GM18520 (cell line): ENCODE results near the gene MPPED2.

ENCODE experiments used
- ATAC-seq: cut with Tn5 transposase; IDR thresholded peaks from one replicate; pipeline ENCODE4 v1.9.1; 2021; ENCODE audit not compliant: unreplicated experiment

Gene MPPED2

DNA sequence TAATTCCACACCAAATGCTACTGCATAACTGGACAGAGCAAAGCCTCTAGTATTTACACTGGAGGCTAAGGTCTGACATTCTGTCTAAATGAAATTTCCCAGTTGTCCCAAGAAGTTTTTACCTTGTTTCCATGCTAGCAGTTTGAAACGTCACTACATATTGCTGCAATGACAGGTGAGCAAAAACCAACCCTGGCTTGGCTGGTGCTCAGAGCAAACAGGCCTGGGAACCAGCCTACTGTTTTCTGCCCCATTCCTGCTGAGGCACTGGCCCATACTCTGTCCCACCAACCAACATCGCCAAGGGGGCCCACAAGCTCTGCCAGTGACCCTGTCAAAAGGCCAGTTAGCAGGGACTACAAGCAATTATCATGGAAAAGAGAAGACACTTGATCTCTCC, 131.1 kb downstream of the MPPED2 start:
- no peak for ATAC-seq

DNA sequence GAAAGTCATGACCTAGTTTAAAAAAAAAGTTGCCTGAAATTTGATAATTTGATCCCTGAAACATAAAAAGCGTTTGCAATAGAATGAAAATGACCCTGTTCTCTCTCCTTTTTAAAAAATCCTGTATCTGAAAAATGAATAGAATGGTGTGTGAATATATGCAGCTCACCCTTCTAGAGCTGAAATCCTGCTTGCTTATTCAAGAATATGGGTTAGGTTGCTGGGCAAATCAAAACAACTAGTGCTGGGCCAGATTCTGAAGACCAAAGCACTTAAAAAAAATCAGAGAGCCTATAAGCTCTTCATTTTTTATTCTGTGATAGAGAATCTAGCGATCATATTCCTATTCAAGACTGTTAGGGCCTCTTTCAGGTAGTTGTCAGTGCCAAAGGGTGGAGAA, 131.6 kb downstream of the MPPED2 start:
- ATAC-seq, result no peak

DNA sequence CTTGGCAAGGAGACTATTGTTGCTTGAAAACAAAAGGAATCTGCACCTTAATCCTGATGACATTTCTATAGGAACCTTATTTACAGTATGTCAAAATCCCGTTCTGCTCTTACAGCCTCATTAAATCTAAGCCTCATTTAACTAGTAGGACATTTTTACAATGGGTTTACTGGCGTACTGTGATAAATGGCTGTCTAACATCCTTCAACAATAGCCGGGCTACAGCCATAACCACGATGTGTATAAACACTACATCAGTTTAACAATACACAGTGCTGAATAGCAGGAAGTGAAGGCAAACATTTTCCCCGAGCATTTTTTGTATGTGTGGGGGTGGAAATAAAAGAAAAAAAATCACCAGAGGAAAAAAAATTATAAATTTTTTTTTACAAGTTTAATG, 132.0 kb downstream of the MPPED2 start:
- ATAC-seq, result no peak

DNA sequence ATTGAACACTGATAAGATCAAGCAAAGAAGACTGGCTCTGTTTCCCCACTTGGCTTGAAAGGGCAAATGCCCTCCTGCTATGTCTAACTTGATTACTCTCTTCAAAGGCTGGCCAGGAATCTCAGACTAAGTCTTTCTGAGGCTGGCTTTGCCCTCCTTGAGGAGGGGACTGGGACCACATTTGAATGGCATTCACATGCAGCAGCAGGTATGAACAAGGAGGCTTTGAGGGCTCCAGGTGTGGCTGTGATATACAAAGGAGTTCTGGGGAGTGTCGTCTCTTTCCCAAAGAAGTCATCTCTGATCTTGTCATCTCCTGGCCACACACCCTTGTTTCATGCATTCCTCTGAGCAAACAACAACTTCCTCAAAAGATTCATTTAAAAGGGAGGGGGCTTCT, 132.4 kb downstream of the MPPED2 start:
- ATAC-seq, result no peak

DNA sequence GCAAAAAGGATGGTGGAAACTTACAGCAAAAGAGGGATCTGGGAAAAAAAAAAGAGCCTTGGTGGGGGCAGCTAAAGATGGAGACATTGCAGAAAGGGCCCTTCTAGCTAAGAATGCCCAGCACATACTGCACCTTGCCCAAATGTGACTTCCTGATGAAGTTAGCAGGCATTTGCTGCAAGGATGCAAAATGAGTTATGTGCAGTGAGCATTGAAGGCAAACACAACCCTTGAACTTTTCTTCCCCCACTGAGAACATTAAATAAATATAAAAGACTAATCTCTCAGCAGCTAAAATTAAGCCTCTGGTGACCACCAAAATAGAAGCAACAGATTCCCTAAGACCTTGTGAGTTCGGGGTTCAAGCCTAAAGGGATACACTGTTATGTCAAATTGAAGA, 133.3 kb downstream of the MPPED2 start:
- no peak for ATAC-seq

DNA sequence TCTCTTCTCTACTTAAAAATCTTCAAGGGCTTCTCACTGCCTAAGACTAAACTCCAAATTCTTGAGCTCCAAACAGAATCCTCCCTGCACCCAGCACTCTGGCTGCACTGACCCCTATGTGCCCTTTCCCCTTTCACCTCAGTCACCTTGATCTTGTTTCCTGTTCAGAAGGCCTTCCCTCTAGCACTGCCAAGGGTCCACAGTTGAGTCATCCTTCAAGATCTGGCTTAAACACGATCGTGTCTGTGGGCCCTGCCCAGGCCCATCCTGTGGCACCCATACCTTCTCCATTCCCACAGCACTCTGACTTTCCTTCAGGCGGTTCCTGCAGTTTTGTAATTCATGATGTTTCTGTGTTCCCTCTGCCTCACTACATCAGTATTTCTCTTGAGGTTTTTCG, 134.0 kb downstream of the MPPED2 start:
- no peak for ATAC-seq

DNA sequence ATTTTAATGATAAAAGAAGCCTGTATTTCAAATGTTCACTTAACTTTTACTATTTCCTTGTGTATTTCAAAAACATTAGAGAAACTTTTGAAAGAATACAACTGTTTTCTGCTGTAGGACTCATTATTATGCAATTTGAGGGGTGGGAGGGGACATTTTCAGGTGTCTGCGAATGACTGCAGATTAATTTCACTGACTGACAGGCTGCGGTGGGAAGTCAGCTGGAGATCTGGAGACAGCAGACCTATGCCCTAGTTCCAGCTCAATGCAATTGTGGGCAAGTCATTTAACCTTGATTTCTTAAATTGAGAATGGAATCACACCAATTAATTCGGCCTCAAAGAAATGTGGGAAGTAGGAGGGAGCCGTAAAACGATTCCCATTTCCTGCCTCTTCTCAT, 134.5 kb downstream of the MPPED2 start:
- ATAC-seq, result no peak

DNA sequence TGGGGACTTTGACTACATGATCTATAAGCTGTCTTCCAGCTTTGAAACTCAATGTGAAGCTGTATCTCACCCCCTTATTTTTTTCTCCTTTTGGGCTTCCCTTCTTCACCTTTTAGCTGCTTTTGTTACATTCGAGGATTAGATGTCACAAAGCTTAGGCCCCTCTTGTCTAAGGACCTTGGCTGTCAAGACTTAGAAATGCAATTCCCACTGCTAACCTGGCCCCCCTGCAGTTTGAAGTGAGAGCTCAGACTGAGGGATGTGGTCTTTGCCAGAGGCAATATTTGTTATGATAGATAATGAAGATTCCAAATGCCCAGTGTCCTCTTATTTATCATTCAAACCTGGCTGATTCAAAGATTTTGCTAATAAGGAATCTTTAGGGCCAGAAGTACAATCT, 135.0 kb downstream of the MPPED2 start:
- ATAC-seq, result no peak

DNA sequence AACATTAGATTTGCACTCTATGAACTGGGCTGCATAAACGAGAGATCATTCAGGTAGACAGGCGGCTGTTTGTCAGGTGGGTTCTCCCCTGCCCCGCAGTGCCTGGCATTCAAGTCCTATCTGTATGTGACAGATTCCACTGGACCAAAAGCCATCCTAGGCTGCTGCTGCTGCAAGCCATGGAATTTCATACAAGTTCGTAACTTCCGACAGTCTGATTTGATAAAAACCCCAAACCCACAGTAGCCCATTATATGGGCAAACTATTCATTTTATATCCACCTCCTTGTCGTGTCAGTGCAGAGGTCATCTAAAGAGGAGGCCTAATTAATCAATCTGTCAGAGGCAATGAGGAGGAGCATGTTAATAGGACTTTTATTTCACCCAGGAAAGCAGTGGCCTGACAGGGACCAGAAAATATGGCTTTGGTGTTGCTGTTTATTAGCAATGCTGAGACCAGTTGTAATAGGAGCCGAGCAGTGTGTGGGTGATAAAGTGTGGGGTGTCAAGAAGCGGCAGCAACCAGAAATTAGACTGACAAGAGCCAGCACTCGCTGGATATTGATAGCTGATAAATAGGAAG, 139.0 kb downstream of the MPPED2 start:
- ATAC-seq, result no peak

DNA sequence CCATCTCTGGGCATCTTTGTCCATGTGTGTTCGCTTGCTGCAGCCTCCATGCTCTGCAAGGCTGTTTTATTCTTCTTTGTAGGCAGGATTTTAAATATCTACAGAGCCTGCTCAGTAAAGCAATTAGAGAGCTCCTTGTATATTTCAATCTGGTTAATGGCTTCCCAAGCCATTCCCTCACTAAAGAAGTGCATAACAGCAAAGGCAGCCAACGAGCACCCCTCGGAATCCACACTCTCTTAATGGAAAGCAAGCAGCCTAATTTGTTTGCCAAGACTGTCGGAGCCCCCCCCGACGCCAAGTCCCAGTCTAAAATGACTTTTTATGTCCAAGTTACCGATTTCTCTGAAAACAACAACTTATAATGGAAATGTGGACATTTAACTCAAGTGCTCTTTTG, 139.6 kb downstream of the MPPED2 start:
- no peak for ATAC-seq

DNA sequence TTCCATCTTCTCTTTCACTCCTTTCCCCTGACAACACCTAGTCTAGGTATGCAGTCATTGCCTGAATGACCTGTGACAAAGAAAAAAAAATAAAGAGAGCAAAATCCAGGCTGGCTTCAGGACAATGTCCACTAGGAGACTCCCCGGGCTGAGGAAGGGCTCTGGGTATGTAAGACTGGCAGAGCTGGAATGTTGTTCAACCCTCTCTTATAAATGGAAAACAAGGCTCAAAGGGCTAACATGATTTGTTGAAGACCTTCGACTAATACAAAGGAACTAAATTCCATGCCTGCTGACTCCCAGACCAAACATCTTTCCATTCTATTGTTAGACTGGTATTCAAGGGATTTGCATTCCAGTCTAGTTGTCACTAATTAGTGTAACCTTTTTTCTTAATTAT, 141.1 kb downstream of the MPPED2 start:
- ATAC-seq, result no peak

DNA sequence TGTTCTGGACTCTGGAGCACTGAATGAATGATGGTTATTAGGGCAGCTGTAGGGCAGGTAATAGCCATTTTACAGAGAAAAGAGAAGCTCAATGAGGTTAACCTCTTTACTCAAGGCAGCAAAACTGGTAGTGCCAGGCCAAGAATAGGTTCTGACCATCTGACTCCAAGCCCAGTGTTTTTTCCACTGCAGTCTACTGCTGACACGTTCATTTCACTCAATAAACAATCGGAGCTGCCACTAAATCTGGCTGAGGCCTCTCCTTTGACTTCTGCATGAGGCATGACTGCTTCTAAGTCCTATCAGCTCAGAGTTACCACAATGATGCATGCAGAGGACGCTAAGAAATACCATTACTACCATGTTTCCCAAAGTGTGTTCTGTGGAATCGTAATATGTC, 145.6 kb downstream of the MPPED2 start:
- no peak for ATAC-seq

DNA sequence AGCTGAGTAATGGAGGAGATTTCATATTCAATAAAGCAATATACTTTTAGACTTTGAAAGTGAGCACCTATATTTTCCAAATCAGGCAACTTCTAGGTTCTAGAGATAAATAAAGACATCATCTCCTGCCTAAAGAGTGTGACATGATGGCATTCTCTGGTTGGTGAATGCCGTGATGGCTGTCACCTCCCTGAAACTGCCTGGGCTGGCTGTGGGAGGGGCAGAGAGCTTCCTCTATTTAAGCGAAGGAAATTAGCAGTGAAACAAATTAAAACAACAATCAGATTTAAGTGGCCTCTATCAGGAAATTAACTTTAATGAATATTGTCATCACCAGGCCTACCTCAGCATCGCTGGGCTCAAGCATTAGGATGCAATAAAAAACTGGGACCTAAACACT, 149.4 kb downstream of the MPPED2 start:
- no peak for ATAC-seq

DNA sequence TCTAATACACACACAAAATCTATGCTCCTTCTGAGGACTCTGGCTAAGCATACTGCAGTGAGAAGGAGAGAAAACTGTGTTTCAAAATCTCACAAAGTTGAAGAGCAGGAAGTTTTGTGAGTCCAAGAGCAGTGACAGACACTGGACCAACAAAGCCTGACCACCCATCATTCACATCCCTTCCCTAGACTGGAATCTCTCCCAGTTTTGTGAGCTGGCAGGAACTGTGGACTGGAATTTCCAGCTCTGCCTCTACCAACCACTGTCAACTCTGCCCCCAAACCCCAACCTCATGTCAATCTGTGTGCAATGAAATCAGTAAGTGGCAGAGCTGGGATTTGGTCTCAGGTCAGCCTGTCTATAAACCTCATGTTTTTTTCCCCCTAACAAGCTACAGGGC, 150.7 kb downstream of the MPPED2 start:
- no peak for ATAC-seq

DNA sequence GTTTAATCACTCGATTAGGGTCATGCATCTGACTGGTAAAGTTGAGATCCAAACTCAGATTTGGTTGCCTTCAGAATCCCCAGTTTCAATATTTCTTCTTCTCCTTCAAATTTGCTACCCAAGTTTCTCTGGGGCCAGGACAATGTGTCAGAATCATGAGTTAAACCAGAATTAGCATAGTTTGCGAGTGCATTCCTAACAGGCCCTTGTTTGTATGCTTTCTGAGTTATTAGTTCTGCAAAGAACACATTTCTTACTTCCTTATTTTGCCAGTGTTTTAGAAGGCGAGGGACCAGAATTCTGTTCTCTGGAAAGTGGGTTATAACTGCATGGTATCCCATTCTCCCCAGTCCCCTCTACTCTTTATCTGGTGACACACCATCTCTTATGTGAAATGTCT, 151.3 kb downstream of the MPPED2 start:
- no peak for ATAC-seq

DNA sequence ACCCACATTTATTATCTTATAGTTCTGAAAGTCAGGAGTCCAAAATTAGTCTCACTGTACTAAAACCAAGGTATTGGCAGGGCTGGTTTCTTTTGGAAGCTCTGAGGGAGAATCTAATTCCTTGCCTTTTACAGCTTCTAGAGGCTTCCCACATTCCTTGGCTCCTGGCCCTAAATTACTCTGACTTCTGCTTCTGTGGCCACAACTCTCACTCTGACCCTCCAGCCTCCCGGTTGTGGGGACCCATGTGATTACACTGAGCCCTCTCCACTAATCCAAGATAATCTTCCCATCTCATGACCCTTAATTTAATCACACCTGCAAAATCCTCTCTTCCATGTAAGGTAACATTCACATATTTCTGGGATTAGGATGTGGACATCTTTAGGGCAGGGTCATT, 152.3 kb downstream of the MPPED2 start:
- ATAC-seq, result no peak

DNA sequence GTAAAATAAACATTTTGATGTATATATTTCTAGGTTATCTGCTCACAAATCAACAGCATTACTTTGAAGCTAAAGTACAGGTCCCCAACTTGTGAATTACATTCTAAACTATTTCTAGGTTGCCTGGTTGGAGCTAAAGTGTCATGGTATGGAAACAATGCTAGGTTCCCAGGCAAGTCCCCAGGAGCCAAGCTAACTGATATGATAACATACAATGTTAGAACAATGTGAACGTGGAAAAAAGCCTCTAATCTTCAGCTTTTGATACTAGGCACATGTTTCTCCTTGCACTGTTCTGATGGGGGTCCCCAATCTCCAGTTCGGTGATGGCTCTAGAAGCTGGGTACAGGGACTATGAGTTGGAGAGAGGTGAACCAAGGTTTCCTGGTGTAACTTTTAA, 153.4 kb downstream of the MPPED2 start:
- ATAC-seq, result no peak

DNA sequence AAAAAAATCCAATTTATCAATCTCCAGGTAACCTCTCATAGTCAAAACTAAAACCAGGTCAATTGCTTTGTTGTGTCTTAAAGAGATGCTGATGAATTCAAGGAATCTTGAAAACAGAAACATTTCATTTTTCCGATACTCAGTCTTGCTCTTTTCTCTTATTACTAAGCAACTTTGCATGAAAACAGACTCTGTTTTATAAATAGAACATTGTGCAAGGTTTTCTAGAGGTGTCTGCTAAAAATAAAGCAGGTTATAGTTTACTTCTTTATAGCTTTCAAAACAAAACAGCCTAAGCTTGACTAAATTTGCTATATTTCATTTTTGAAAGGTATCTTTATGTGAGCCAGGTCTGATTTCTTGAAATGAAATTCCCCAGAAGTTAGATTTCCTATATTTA, 154.0 kb downstream of the MPPED2 start:
- ATAC-seq, result no peak

DNA sequence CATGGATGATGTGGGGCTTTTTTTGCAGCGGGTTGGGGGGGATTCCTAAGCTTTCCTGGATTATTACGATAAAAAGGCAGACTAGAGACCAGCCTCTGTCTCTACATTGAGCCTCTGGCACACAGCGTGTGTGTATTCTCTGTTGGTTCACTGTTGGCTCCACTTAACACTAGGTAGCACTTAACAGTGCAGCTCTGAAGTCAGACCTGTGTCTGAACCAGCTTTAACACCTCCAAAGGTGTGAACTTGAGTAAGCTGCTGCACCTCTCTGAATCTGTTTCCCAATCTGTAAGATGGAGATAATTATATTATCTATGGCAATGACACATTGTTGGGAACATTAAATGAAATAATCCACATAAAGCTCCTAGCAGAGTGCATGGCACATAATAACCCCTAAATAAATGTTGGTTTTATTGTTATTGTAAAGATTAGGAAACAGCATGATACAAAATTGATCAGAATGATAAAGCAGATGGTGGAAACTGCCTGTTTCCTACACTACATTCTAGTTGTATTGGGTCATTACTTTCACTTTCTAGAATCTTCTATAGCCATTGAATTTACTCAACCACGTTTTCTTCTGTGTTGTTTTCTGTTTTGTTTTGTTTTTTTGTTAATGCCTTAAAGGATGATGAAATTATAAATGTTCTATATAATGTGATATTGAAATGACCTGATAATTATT, 154.9 kb downstream of the MPPED2 start:
- peak; percentile 33 for ATAC-seq

DNA sequence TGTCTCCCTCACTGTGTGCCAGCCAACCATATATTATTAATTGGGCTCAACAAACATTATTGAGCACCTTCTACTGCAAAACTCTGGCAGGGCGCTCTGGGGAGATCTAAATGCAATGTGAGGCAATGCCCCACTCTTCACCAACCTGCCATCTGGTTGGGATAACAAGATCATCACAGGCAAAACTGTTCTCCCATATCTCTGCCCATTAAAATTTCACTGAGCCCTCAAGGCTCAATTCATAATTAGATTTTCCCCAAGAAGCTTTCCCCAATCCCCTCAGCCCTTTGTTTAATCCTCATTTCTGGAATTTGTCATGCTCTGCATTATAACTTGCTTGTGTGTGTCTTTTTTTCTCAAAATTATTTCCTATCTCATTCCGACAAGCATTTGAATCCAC, 156.6 kb downstream of the MPPED2 start:
- ATAC-seq, result no peak

DNA sequence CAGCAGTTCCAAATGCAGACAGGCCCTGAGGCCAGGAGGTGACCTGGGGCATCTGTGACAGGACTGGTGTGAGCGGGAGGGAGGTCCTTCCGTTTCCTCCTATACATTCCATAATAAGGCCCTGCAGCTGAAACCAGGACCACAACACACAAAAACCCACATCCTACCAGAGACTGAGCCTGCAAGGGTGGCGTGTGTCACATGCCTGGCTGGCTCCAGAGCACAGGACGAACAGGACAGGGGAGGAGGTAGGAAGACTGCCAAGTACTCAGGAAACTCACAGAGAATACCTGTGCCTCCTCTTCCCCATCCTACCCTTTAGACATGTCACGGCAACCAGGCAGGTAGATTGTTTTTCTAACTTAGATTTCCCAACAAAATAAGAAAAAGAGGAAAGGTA, 159.4 kb downstream of the MPPED2 start:
- no peak for ATAC-seq

DNA sequence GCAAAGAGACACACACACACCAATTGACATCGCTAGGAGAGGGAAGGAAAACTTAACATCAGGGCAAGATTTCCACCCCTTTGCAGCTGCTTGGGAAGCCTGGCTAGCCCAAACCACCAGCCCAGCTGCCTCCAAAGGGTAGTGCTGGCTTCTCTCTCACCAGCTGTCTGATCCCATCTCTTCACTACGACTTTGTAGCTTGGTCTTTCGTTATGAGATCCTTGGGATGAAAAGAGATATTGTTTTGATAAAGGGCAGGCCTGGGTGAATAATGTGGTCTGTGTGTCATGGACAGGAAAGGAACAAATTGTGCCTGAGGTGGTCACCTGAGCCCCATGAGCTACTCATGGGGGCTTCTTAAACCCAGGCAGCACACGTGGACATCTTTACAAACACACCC, 161.3 kb downstream of the MPPED2 start:
- ATAC-seq, result no peak

DNA sequence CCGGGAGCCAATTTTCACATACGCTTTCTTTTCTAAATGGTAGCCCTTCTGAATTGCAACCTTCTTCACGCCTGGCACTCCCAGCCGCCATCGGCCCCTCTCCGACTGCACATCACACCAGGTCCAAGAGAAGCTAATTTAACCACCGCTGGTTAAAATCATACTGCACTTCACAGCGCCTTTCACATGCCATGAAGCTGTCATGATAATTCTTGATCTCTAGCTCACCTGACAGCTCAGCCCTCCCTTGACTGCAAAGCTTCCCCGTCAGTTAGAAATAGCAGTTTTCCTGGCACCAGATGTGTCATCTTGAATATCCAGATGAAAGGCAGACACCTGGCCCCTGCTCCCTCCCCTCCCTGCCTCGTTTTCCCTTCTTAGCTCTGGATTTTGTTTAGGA, 161.8 kb downstream of the MPPED2 start:
- no peak for ATAC-seq
